Muscle layer of duodenum (tissue), 2 donors: ENCODE results near the gene NT5DC3.
A peak's percentile ranks its signal among the peaks of the same experiment; 100 is the strongest.
"Not testable (repeated sequence)": the region's sequence is repeated elsewhere in the genome, so short reads cannot be mapped to it uniquely, and the experiment has no call there.

ENCODE experiments used
- H3K27ac ChIP-seq: one replicate; pipeline ENCODE4 v1.7.0; 2013; ENCODE audit warnings: mild to moderate bottlenecking, low read length
- H3K27me3 ChIP-seq: one replicate; pipeline ENCODE4 v1.7.0; 2013; ENCODE audit warnings: low read depth, mild to moderate bottlenecking, control low read depth, low read length
- H3K36me3 ChIP-seq, 2 donors: one replicate each; pipeline ENCODE4 v1.7.0; 2013; ENCODE audit warnings: low read length in 2 of 2, control low read depth in 1 of 2, mild to moderate bottlenecking in 1 of 2; ENCODE audit not compliant: insufficient read depth in 2 of 2, control insufficient read depth in 1 of 2
- H3K4me1 ChIP-seq, 2 donors: one replicate each; pipeline ENCODE4 v1.7.0; 2013; ENCODE audit warnings: low read length in 2 of 2, mild to moderate bottlenecking in 2 of 2, control low read depth in 1 of 2, moderate library complexity in 1 of 2; ENCODE audit not compliant: insufficient read depth in 2 of 2, control insufficient read depth in 1 of 2
- H3K4me3 ChIP-seq, 2 donors: one replicate each; pipeline ENCODE4 v1.7.0; 2013; ENCODE audit warnings: low read length in 2 of 2, low read depth in 1 of 2, mild to moderate bottlenecking in 1 of 2
- H3K9me3 ChIP-seq, 2 donors: one replicate each; pipeline ENCODE4 v1.7.0; 2013; ENCODE audit warnings: low read length in 2 of 2, control low read depth in 1 of 2, mild to moderate bottlenecking in 1 of 2; ENCODE audit not compliant: control insufficient read depth in 1 of 2
- donor health status: healthy.

The NT5DC3 gene

DNA sequence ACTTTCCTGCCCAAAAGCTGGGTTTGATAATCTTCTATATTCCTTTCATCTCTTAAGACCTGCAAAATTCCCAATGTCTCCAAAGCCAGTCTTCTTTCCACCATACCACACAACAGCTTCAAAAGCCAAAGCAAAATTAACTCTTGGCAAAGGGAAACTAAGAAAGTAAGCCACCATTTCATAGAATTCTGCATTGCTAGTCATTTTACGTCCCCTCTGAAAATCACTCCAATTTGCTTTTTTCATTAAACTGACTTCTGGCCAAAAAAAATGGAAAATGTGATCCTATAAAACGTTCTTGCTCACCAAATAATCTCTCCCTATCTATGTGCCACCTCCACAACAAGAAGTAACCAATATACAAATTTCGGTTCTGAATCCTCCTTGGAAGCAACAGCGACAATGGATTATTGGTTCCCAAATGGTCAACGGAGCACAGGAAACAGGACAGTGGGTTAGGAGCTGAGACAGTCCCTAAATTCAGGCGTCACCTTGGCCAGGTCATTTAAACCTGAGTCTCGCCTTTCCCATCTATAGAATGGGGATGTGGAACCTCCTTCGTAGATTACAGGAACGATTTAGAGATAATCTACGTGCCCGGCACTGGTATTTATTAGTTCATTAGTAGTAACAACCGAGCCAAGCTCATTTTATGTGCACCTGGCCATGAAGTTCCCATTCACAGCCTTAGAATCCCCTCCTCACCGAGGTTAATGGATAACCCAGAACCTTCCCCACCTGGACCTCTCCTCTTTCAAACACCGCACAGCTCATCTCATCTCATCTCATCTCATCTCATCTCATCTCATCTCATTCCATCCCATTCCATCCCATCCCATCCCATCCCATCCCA is 1.2 kb downstream of the NT5DC3 start:
- no peaks in the 10 kb centered on the region for H3K9me3 ChIP-seq
- H3K4me3 ChIP-seq, result peak overlapping the region; percentile 66 to 90
- peaks cover 4 to 6% of the 10 kb centered on the region in 2 donors for H3K4me1 ChIP-seq
- no peaks in the 10 kb centered on the region for H3K36me3 ChIP-seq
- no peaks in the 10 kb centered on the region for H3K27me3 ChIP-seq
- no peak overlapping the region for H3K27ac ChIP-seq

DNA sequence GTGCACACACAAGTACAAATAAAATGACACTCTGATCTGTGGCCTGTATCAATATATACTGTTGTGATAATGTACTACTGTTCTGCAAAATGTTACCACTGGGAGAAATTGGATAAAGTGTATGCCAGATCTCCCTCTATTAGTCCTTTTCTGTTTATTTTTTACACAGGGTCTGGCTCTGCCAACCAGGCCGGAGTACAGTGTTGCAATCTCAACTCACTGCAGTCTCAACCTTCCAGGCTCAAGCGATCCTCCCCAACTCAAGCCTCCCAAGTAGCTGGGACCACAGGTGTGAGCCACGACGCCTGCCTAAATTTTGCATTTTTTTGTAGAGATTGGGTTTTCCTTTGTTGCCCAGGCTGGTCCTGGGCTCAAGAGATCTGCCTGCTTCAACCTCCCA is 1.9 kb downstream of the NT5DC3 start:
- no peak overlapping the region for H3K27ac ChIP-seq
- H3K36me3 ChIP-seq, result no peaks in the 10 kb centered on the region
- no peaks in the 10 kb centered on the region for H3K27me3 ChIP-seq
- peaks cover 4 to 6% of the 10 kb centered on the region in 2 donors for H3K4me1 ChIP-seq
- peak overlapping the region; percentile 66 to 90 for H3K4me3 ChIP-seq
- H3K9me3 ChIP-seq, result no peaks in the 10 kb centered on the region

DNA sequence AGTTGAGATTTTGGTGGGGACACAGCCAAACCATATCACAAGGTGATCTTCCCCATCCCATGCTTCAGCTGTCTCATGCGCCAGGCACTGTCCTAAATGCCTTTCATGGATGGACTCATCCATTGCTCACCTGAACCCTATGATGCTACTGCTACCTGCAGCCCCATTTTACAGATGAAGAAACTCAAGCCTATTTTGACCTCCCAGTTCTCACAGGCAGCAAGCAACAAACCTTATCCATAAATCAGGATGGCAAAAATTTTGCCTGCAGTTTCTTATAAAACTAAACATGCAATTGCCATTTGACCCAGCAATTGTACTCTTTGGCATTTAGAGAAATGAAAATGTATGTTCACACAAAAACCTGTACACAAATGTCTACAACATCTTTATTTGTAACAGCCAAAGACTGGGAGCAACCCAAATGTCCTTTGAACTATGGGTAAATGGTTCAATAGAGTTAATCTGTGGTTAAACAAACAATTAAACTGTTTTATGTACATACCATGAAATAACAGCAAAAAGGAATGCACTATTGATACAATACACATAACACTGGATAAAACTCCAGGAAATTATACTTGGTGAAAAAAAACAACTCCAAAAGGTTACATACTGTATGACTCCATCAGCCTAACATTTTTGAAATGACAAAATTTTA is 2.6 kb downstream of the NT5DC3 start:
- no peaks in the 10 kb centered on the region for H3K9me3 ChIP-seq
- H3K27me3 ChIP-seq, result no peaks in the 10 kb centered on the region
- peaks cover 4 to 6% of the 10 kb centered on the region in 2 donors for H3K4me1 ChIP-seq
- H3K36me3 ChIP-seq, result no peaks in the 10 kb centered on the region
- H3K4me3 ChIP-seq, result no peak overlapping the region
- H3K27ac ChIP-seq, result no peak overlapping the region

DNA sequence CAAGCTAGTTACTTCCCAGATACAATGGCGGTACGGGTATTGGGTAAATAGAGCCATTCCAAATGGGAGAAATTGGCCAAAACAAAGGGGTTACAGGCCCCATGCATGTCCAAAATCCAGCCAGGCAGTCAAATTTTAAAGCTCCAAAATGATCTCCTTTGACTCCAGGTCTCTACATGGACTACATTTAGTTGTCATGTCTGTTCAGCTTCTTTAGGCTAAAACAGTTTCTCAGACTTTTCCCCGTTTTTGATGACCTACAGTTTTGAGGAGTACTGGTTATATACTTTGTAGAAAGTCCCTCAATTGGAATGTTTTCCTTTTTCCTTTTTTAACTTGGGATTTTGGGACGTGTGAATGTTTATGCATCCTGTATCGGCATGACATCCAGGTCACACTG is 4.7 kb downstream of the NT5DC3 start:
- H3K27me3 ChIP-seq, result no peaks in the 10 kb centered on the region
- no peak overlapping the region for H3K27ac ChIP-seq
- peaks cover 0 to 9% of the 10 kb centered on the region in 2 donors for H3K4me1 ChIP-seq
- H3K9me3 ChIP-seq, result no peaks in the 10 kb centered on the region
- no peak overlapping the region for H3K4me3 ChIP-seq
- no peaks in the 10 kb centered on the region for H3K36me3 ChIP-seq

DNA sequence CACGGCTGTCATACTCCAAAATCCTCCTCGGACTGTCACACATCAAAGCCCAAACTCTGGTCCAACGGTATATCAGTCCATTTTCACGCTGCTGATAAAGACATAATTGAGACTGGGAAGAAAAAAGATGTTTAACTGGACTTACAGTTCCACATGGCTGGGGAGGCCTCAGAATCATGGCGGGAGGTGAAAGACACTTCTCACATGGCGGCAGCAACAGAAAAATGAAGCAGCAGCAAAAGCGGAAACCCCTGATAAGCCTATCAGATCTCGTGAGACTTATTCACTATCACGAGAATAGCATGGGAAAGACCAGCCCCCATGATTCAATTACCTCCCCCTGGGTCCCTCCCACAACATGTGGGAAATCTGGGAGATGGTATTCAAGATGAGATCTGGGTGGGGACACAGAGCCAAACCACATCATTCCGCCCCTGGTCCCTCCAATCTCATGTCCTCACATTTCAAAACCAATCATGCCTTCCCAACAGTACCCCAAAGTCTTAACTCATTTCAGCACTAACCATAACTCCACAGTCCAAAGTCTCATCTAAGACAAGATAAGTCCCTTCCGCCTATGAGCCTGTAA is 5.2 kb downstream of the NT5DC3 start:
- H3K36me3 ChIP-seq, H3K9me3 ChIP-seq, H3K4me3 ChIP-seq, H3K27me3 ChIP-seq, H3K4me1 ChIP-seq, H3K27ac ChIP-seq: not testable (repeated sequence)

DNA sequence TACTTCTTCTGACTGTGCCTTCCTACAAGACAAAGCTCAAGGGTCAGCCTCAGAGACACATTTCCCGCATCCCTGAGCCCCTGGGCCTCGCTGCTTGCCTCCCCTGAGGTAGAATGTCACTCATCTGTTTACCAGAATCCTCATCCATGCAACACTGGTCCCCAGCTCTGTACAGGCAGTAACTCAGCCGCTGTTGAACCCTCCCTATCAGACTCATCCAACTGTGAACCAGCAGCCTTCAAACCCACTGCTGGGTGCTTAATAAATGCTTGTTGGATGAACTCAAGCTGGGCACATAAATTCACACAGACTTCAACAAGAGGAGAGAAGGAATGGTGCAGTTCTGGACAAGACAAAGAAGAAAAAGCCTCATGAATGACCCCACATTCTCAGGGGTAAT is 6.1 kb downstream of the NT5DC3 start:
- Histone ChIP-seq H3K9me3 (no peaks in the 10 kb centered on the region), H3K27ac (no peak overlapping the region), H3K4me3 (no peak overlapping the region), H3K4me1 (peaks cover 0 to 9% of the 10 kb centered on the region in 2 donors), H3K36me3 (no peaks in the 10 kb centered on the region), H3K27me3 (no peaks in the 10 kb centered on the region)

DNA sequence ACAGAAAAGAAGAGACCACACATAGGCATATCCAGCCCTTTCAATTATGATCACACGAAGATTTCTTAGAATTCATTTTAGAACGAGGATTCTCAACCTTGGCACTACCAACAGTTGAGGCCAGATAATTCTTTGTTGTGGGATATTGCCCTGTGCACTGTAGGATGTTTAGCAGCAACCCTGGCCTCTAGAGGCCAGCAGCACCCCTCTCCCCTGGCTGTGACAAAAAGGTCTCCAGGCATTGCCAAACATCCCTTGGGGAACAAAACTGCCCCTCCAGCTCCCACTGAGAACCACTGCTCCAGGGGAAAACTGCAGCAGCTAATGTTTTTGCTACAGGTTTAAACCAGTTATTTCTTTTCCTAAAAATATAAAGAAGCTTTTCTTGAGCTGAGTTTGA is 7.1 kb downstream of the NT5DC3 start:
- Histone ChIP-seq H3K36me3 (no peaks in the 10 kb centered on the region), H3K27me3 (no peaks in the 10 kb centered on the region), H3K4me1 (peaks cover 0 to 5% of the 10 kb centered on the region in 2 donors), H3K27ac (no peak overlapping the region), H3K9me3 (no peaks in the 10 kb centered on the region), H3K4me3 (no peak overlapping the region)

DNA sequence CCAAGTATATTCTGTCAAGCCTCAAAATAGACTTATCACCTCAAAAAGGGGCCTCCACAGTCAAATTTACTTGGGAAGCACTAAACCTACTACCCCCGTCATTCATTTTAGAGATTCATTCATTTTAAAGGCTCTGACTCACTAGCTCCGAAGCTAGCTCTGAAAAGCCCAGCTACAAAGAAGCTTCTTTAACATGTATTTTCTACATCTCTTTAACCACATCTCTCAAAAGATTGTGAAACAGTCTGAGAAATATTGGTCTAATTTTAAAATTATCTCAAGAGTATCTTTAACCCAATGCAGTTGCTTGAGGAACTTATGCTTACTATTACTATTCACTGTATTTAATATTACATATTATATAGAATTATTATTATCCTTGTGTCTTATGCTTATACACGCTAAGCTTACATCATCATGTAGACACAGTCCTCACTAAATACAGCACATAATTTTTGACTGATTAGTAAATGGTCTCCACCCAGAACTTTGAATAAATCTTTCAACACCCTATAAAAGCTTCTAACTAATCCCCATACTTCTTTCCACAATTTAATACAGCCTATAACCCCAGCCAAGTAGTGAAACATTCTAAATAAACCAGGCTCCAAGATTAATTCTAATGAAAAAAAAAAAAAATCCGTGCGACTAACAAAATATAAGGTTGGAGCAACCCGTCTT is 7.8 kb downstream of the NT5DC3 start:
- no peak overlapping the region for H3K4me3 ChIP-seq
- H3K27me3 ChIP-seq, result no peaks in the 10 kb centered on the region
- H3K4me1 ChIP-seq, result peaks cover 0 to 6% of the 10 kb centered on the region in 2 donors
- H3K36me3 ChIP-seq, result no peaks in the 10 kb centered on the region
- no peaks in the 10 kb centered on the region for H3K9me3 ChIP-seq
- H3K27ac ChIP-seq, result no peak overlapping the region

DNA sequence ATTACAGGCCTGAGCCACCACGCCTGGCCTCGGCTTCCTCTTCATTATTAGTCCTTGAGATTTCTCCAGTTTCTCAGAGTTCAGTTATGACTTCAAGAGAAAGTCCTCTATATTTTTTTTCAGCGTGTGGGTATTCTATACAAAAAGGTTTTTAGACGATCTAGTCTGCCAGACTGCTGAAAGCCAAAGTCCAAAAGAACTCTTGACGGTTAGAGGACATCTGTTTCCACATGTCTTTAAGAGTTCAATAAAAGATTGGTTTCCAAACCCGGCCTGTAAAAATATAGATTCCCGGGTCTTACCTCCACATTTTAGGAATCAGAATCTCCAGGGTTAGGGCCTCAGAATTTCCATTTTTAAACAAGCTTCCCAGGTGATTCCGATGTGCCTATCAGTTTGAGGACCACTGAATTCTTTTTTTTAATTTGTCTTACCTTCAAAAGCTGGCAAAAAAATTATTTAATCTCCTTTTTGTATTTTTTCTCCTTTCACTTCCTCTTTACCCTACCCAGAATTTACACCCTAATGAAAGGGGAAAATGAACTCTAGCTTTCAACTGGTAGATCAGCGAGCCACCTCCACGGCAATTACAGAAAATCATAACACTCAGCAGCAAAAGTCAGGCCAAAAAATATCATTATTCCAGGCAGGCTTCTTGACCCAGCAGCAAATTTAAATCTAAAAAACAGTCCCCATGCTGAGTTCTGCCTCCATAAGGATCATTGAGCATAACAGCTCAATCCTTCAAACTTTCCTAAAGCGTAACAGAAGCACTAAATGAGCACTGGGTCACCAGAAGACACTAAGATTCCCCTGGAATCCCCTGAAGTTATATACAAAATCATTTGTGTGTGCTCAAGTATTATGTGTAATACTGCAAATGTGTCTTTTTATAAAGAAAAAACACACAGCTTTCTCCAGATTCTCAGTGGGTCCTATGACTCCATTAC is 8.7 kb downstream of the NT5DC3 start:
- Histone ChIP-seq H3K9me3 (no peaks in the 10 kb centered on the region), H3K4me1 (peaks cover 0 to 9% of the 10 kb centered on the region in 2 donors), H3K36me3 (no peaks in the 10 kb centered on the region), H3K4me3 (no peak overlapping the region), H3K27ac (no peak overlapping the region), H3K27me3 (no peaks in the 10 kb centered on the region)

DNA sequence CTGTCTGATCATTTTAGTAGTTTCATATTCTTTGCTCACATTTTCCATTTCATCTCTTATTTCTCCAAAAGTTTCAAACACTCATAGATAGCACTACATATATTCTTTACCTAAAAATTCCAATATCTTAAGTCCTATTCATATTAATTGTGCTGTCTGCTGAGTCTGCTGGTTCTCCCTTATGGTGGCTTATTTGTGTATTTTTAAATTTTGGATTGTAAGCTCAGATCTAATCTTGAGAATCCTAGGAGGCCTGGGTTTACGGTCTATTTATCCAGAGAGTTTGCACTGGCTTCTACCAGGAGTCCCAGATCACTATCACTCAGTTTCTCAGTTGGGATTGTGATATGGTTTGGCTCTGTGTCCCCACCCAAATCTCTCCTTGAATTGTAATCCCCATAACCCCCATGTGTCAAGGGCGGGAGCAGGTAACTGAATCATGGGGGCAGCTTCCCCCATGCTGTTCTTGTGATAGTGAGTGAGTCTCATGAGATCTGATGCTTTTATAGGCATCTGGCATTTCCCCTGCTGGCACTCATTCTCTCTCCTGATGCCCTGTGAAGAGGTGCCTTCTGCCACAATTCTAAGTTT is 10.2 kb downstream of the NT5DC3 start:
- Histone ChIP-seq H3K4me3 (no peak overlapping the region), H3K27me3 (no peaks in the 10 kb centered on the region), H3K36me3 (no peaks in the 10 kb centered on the region), H3K4me1 (peaks cover 0 to 10% of the 10 kb centered on the region in 2 donors), H3K27ac (no peak overlapping the region), H3K9me3 (no peaks in the 10 kb centered on the region)
